ENCODE measurements around the gene CAPZA1.

DNA sequence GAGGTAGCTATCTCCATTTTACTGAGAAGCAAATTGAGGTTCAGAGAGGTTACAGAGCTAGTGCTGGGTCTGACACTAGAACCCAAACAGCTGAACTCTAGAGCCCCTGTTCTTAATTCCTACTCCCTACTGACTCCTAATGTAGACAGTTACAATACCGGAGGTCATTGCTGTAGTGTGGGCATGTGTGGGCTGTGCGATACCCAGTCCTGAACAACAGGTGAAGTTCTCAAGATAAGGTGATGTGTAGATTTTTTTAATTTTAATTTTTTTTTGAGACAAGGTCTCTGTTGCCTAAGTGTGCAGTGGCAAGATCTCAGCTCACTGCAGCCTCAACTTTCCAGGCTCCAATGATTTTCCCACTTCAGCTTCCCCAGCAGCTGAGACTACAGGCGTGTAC lies 88.9 kb downstream of the CAPZA1 start:
- TF ChIP-seq, protein P1, sequence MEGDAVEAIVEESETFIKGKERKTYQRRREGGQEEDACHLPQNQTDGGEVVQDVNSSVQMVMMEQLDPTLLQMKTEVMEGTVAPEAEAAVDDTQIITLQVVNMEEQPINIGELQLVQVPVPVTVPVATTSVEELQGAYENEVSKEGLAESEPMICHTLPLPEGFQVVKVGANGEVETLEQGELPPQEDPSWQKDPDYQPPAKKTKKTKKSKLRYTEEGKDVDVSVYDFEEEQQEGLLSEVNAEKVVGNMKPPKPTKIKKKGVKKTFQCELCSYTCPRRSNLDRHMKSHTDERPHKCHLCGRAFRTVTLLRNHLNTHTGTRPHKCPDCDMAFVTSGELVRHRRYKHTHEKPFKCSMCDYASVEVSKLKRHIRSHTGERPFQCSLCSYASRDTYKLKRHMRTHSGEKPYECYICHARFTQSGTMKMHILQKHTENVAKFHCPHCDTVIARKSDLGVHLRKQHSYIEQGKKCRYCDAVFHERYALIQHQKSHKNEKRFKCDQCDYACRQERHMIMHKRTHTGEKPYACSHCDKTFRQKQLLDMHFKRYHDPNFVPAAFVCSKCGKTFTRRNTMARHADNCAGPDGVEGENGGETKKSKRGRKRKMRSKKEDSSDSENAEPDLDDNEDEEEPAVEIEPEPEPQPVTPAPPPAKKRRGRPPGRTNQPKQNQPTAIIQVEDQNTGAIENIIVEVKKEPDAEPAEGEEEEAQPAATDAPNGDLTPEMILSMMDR (IDR thresholded peaks at IDR 0.05): no peak
- TF ChIP-seq POLR2AphosphoS5 (IDR thresholded peaks at IDR 0.05): no peak
- TF ChIP-seq POLR2A (IDR thresholded peaks at IDR 0.05): no peak
